GM21390 (cell line): ENCODE results near the gene CEP44.

Experiments
- ATAC-seq: cut with Tn5 transposase; IDR thresholded peaks from one replicate; pipeline ENCODE4 v1.9.1; 2021; ENCODE audit not compliant: unreplicated experiment

CEP44 gene

DNA sequence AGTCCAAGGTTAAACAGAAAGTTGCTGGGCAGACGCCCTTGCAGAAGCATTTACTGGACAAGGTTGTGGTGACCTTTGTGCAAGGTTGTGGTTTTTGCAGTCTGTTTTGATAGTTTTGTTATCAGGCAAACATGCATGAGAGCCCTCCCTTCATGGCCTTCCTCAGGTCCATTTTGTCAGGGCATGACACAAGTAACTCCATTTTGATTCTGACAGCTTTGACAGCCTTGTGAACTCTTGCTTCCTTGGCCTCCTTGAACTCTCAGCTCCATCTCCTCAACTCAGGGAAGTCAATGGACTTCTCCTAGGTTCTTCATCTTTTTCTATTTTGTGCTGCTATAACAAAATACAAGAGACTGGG is 97.7 kb downstream of the CEP44 start:
- no peak for ATAC-seq
